ENCODE data around the gene THTPA. TPM values are rescaled to one million over a fixed set of nuclear protein-coding genes. Genes with fewer than 3 reads are reported as not detected.

The THTPA gene
- total and polyA plus RNA-seq, 2 donors (not counting 1 experiment from before 2014, with no cell fraction given): 7.8 to 24.1 TPM

GRCh38 chr14:23570806-23571483, 14.9 kb downstream of the THTPA start:
- Histone ChIP-seq H3K27ac (ENCODE audit: insufficient read depth, low read length) (no peak overlapping the region), H3K4me3 (replicated peaks in 1 of 4; ENCODE audit: control extremely low read depth in 1 of 4, insufficient read depth in 1 of 4, low read depth in 3 of 4, low read length in 4 of 4) (no peak overlapping the region), H3K4me1 (ENCODE audit: control insufficient read depth, extremely low read depth, insufficient read depth, low read length) (no peaks in the 10 kb centered on the region), H3K9ac (ENCODE audit: insufficient read depth, low read length) (no peak overlapping the region), H3K79me2 (ENCODE audit: control insufficient read depth, insufficient read depth, low read length) (no peaks in the 10 kb centered on the region), H3K9me3 (ENCODE audit: control insufficient read depth, insufficient read depth, low read depth, low read length) (no peaks in the 10 kb centered on the region), H3K4me2 (ENCODE audit: extremely low read depth, insufficient read depth, low read length) (no peak overlapping the region), H3K36me3 (ENCODE audit: control insufficient read depth, insufficient read depth, low read length) (no peaks in the 10 kb centered on the region), H4K20me1 (ENCODE audit: control insufficient read depth, extremely low read depth, insufficient read depth, low read length) (no peaks in the 10 kb centered on the region), H2AFZ (ENCODE audit: low read length) (no peak overlapping the region), H3K27me3 (ENCODE audit: control insufficient read depth, insufficient read depth, low read length) (peaks cover 20% of the 10 kb centered on the region)
- DNase-seq (ENCODE audit: low read depth in 2 of 2): no peak
- TF ChIP-seq EZH2 (IDR thresholded peaks at IDR 0.05; ENCODE audit: low read length, missing control alignments) (no peak), CTCF (conservative IDR thresholded peaks at IDR 0.05 in 1 of 2, IDR thresholded peaks at IDR 0.05 in 1 of 2; ENCODE audit: low read depth in 1 of 2, low read length in 2 of 2) (no peak)

- H3K27me3 ChIP-seq (ENCODE audit: control insufficient read depth, insufficient read depth, low read length): peaks cover 29% of the 10 kb centered on the region
- TF ChIP-seq EZH2 (IDR thresholded peaks at IDR 0.05; ENCODE audit: low read length, missing control alignments) (no peak), CTCF (conservative IDR thresholded peaks at IDR 0.05 in 1 of 2, IDR thresholded peaks at IDR 0.05 in 1 of 2; ENCODE audit: low read depth in 1 of 2, low read length in 2 of 2) (no peak)
- no peak overlapping the region for H3K4me3 ChIP-seq (replicated peaks in 1 of 4; ENCODE audit: control extremely low read depth in 1 of 4, insufficient read depth in 1 of 4, low read depth in 3 of 4, low read length in 4 of 4)
- H3K36me3 ChIP-seq (ENCODE audit: control insufficient read depth, insufficient read depth, low read length): no peaks in the 10 kb centered on the region
- no peak overlapping the region for H3K4me2 ChIP-seq (ENCODE audit: extremely low read depth, insufficient read depth, low read length)
- H3K9ac ChIP-seq (ENCODE audit: insufficient read depth, low read length): no peak overlapping the region
- H4K20me1 ChIP-seq (ENCODE audit: control insufficient read depth, extremely low read depth, insufficient read depth, low read length): no peaks in the 10 kb centered on the region
- H3K4me1 ChIP-seq (ENCODE audit: control insufficient read depth, extremely low read depth, insufficient read depth, low read length): no peaks in the 10 kb centered on the region
- no peaks in the 10 kb centered on the region for H3K9me3 ChIP-seq (ENCODE audit: control insufficient read depth, insufficient read depth, low read depth, low read length)
- no peak overlapping the region for H2AFZ ChIP-seq (ENCODE audit: low read length)
- no peaks in the 10 kb centered on the region for H3K79me2 ChIP-seq (ENCODE audit: control insufficient read depth, insufficient read depth, low read length)
- no peak for DNase-seq (ENCODE audit: low read depth in 2 of 2)
- H3K27ac ChIP-seq (ENCODE audit: insufficient read depth, low read length): no peak overlapping the region
These were observed 15.8 kb downstream of the THTPA start for GRCh38 chr14:23571701-23572523.

GRCh38 chr14:23572524-23572828, 16.4 kb downstream of the THTPA start:
- Histone ChIP-seq H3K27me3 (ENCODE audit: control insufficient read depth, insufficient read depth, low read length) (peaks cover 33% of the 10 kb centered on the region), H2AFZ (ENCODE audit: low read length) (no peak overlapping the region)

More at GRCh38 chr14:23572524-23572828, 16.4 kb downstream of the THTPA start:
- Histone ChIP-seq H3K27ac (ENCODE audit: insufficient read depth, low read length) (no peak overlapping the region), H3K4me2 (ENCODE audit: extremely low read depth, insufficient read depth, low read length) (no peak overlapping the region), H3K4me3 (replicated peaks in 1 of 4; ENCODE audit: control extremely low read depth in 1 of 4, insufficient read depth in 1 of 4, low read depth in 3 of 4, low read length in 4 of 4) (no peak overlapping the region), H3K9ac (ENCODE audit: insufficient read depth, low read length) (no peak overlapping the region), H3K4me1 (ENCODE audit: control insufficient read depth, extremely low read depth, insufficient read depth, low read length) (no peaks in the 10 kb centered on the region), H3K9me3 (ENCODE audit: control insufficient read depth, insufficient read depth, low read depth, low read length) (no peaks in the 10 kb centered on the region), H3K36me3 (ENCODE audit: control insufficient read depth, insufficient read depth, low read length) (no peaks in the 10 kb centered on the region), H3K79me2 (ENCODE audit: control insufficient read depth, insufficient read depth, low read length) (no peaks in the 10 kb centered on the region), H4K20me1 (ENCODE audit: control insufficient read depth, extremely low read depth, insufficient read depth, low read length) (no peaks in the 10 kb centered on the region)
- no peak for TF ChIP-seq EZH2 (IDR thresholded peaks at IDR 0.05; ENCODE audit: low read length, missing control alignments)
- no peak for TF ChIP-seq CTCF (conservative IDR thresholded peaks at IDR 0.05 in 1 of 2, IDR thresholded peaks at IDR 0.05 in 1 of 2; ENCODE audit: low read depth in 1 of 2, low read length in 2 of 2)
- DNase-seq (ENCODE audit: low read depth in 2 of 2): no peak

Measured in fibroblast of lung (primary cell).